Tibial nerve (tissue), 3 donors: ENCODE measurements around the gene DYNC1I1.

Source experiments
- CTCF ChIP-seq, 5 experiments: fragments of 200-600 bp in 3 of 5; fragments of 450-650 bp in 2 of 5; sonication (generic) in 3 of 5; IDR thresholded peaks; one replicate each; pipeline ENCODE4 v1.5.1; 2016 to 2019; ENCODE audit warnings: antibody characterized with exemption in 5 of 5, mild to moderate bottlenecking in 3 of 5, moderate library complexity in 2 of 5
- POLR2A ChIP-seq, 2 donors: fragments of 450-650 bp; IDR thresholded peaks; one replicate each; pipeline ENCODE4 v1.6.1; 2017; ENCODE audit warnings: antibody characterized with exemption in 2 of 2, mild to moderate bottlenecking in 2 of 2, moderate library complexity in 2 of 2

- no peak for TF ChIP-seq POLR2A (IDR thresholded peaks at IDR 0.05)
- TF ChIP-seq CTCF (IDR thresholded peaks at IDR 0.05): no peak
Observed at GRCh38 chr7:96080027-96080426, 307.7 kb downstream of the DYNC1I1 start.
